Adrenal gland (tissue), 12 donors: Measurements from ENCODE around the gene PRKD1. TPM values are rescaled to one million over a fixed set of nuclear protein-coding genes. Genes with fewer than 3 reads are reported as not detected.

ENCODE experiments used
- DNase-seq, 7 donors: peaks; one replicate each; pipeline ENCODE4 v3.0.0-alpha.2; 2019 to 2020
- H3K27ac ChIP-seq, 5 donors: fragments of 200-600 bp; sonication (generic) in 4 of 5; 1 replicate in 3 of 5; 2 replicates in 2 of 5; pipeline versions ENCODE4 v1.5.1 to v1.8.0; 2016 to 2020; ENCODE audit warnings: mild to moderate bottlenecking in 1 of 5
- H3K27me3 ChIP-seq: fragments of 200-600 bp; 2 replicates; pipeline ENCODE4 v1.8.0; 2021
- H3K36me3 ChIP-seq, 2 donors: fragments of 200-600 bp; replicated peaks in 1 of 2; 1 replicate in 1 of 2; 2 replicates in 1 of 2; pipeline versions ENCODE4 v1.5.1 to v1.8.0; 2018 to 2022
- H3K4me1 ChIP-seq, 2 donors: fragments of 200-600 bp; replicated peaks in 1 of 2; 1 replicate in 1 of 2; 2 replicates in 1 of 2; pipeline versions ENCODE4 v1.5.1 to v1.8.0; 2018 to 2021
- H3K4me3 ChIP-seq, 4 donors: fragments of 200-600 bp; sonication (generic) in 3 of 4; one replicate each; pipeline ENCODE4 v1.5.1; 2016 to 2018
- H3K9me3 ChIP-seq, 3 donors: fragments of 200-600 bp; sonication (generic) in 1 of 3; replicated peaks in 1 of 3; 1 replicate in 2 of 3; 2 replicates in 1 of 3; pipeline versions ENCODE4 v1.5.1 to v1.8.0; 2016 to 2021
- POLR2A ChIP-seq, 2 donors: fragments of 450-650 bp; IDR thresholded peaks; one replicate each; pipeline ENCODE4 v1.6.1; 2017; ENCODE audit warnings: antibody characterized with exemption in 2 of 2, mild to moderate bottlenecking in 2 of 2, moderate library complexity in 1 of 2
- WGBS, 4 donors: extraction: QIAGEN DNeasy Blood & Tissue Kit in 2 of 4; methylation state at CpG; one replicate each; pipeline versions ENCODE4 v1.1.5 to v1.1.7; 2013 to 2017; 5-methylcytosine and 5-hydroxymethylcytosine counted together
- intact Hi-C, 2 donors: fragments of 100-400 bp; cut with DNase I; formaldehyde crosslinking; loops; one replicate each; pipeline versions ENCODE4 v1.14.1 to v1.15.0; 2022 to 2023
- polyA plus RNA-seq, 3 donors: library from polyadenylated mRNA; stranded (reverse); fragments of 200-250 nt in 2 of 3; fragments of 350-450 nt in 1 of 3; fragmentation: Illumina TruSeq in 1 of 3; extraction: RNeasy Lipid Tissue Mini Kit (QIAGEN cat#74804) in 1 of 3; gene quantifications; one replicate each; pipeline ENCODE4 v1.2.3, GENCODE V29; 2013 to 2014
- total RNA-seq, 9 donors: library from RNA; depleted of rRNA in 4 of 9; stranded (reverse); fragments of >200 nt in 4 of 9; fragments of 120-200 nt in 1 of 9; fragmentation: NEBNext Ultra II Directional in 1 of 9; extraction: Animal tissue kit (Norgen Biotek cat#: 25700) in 1 of 9; gene quantifications; one replicate each; pipeline versions ENCODE4 v1.1.0 to v1.2.4, GENCODE V29; 2013 to 2023
- TF ChIP-seq, protein P1 (sequence below), 6 experiments: fragments of 450-650 bp in 4 of 6; fragments of 200-600 bp in 2 of 6; sonication (generic) in 1 of 6; IDR thresholded peaks; 1 replicate in 5 of 6; 2 replicates in 1 of 6; pipeline versions ENCODE4 v1.5.1 to v1.8.0; 2016 to 2021; ENCODE audit warnings: antibody characterized with exemption in 6 of 6, mild to moderate bottlenecking in 2 of 6, moderate library complexity in 1 of 6
- donor health status: healthy with polysubstance abuse.
- donor health status: Bipolar disorder and iron deficiency.
- donor health status: DM: yes; HTN: yes; CAD: no.
- donor health status: DM: no; HTN: no; CAD: no.
- donor health status: DM: no; HTN: no; CAD: no.
- donor health status: DM: yes; HTN: yes; CAD: no.

Gene PRKD1
- total and polyA plus RNA-seq, 12 donors: 6.9 to 30.1 (median 22.0) TPM

DNA sequence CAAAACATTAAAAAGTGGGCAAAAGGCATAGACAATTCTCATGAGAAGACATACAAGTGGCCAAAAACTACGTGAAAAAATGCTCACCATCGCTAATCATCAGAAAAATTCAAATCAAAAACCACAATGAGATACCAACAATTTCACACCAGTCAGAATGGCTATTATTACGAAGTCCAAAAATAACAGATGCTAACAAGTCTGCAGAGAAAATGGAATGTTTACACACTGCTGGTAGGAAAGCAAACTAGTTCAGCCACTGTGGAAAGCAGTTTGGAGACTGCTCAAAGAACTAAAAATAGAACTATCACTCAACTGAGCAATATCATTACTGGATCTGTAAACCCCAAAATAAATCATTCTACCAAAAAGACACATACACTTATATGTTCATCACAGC, 76.2 kb downstream of the PRKD1 start:
- WGBS, 4 donors: 69 to 86% (median 79%) methylated on average over 3 of the region's 3 CpGs
- TF ChIP-seq, protein P1, sequence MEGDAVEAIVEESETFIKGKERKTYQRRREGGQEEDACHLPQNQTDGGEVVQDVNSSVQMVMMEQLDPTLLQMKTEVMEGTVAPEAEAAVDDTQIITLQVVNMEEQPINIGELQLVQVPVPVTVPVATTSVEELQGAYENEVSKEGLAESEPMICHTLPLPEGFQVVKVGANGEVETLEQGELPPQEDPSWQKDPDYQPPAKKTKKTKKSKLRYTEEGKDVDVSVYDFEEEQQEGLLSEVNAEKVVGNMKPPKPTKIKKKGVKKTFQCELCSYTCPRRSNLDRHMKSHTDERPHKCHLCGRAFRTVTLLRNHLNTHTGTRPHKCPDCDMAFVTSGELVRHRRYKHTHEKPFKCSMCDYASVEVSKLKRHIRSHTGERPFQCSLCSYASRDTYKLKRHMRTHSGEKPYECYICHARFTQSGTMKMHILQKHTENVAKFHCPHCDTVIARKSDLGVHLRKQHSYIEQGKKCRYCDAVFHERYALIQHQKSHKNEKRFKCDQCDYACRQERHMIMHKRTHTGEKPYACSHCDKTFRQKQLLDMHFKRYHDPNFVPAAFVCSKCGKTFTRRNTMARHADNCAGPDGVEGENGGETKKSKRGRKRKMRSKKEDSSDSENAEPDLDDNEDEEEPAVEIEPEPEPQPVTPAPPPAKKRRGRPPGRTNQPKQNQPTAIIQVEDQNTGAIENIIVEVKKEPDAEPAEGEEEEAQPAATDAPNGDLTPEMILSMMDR (IDR thresholded peaks at IDR 0.05): no peak
- TF ChIP-seq POLR2A (IDR thresholded peaks at IDR 0.05): no peak
- H3K36me3 ChIP-seq: no peaks in the 10 kb centered on the region
- H3K27ac ChIP-seq: no peak overlapping the region
- H3K4me1 ChIP-seq: no peaks in the 10 kb centered on the region
- no peak overlapping the region for H3K4me3 ChIP-seq
- no peak for DNase-seq
- no peaks in the 10 kb centered on the region for H3K9me3 ChIP-seq
- intact Hi-C loops: no loop called here
- H3K27me3 ChIP-seq: no peaks in the 10 kb centered on the region

DNA sequence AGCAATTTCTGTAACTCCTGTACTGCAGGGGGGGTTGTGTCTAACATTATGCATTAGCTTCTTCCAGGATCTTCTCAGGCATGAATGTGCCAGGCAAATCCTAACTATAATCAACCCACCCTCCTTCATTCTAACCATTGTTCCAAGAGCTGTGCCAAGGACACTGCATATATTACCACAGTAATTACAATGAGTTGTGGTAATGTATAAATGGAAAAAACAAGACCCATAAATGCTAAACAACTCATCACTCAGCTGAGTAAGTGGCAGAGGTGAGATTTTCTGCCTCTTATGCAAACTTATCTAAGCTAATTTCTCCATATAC, 80.6 kb downstream of the PRKD1 start:
- no peaks in the 10 kb centered on the region for H3K4me1 ChIP-seq
- H3K9me3 ChIP-seq: no peaks in the 10 kb centered on the region
- TF ChIP-seq, protein P1 (IDR thresholded peaks at IDR 0.05): no peak
- TF ChIP-seq POLR2A (IDR thresholded peaks at IDR 0.05): no peak
- intact Hi-C loops: no loop called here
- H3K36me3 ChIP-seq: no peaks in the 10 kb centered on the region
- no peak overlapping the region for H3K27ac ChIP-seq
- H3K4me3 ChIP-seq: no peak overlapping the region
- no peak for DNase-seq
- no peaks in the 10 kb centered on the region for H3K27me3 ChIP-seq

DNA sequence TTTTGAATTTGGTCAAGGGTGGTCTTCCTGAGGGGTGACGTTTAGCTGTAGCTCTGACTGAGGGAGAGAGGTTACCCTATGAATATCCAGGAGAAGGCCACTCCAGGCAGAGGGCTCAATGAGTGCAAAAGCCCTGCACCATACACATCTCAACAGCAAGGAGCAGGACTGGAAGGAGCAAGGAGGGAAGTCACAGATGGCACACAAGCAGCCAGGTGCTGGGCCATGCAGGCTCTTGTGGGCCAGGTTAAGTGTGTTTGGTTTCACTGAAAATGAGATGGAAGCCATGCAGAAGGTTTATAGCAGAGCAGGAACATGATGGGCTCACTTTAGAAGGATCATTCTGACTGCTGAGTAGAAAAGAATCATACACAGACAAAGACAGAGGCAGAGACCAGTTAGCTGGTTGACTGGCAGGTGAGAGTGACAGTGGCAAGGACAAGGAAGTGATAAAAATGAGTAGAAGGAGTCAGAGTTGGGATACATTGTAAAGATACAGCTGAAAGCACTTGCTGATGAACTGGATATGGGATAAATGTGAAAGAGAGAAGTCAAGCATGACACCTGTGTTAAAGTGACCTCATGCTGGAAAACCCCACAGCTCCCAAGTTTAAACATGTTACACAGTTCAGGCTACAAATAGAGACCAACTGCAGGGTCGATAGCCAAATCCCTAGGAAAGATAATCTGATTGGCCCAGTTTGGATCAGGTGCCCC, 81.2 kb downstream of the PRKD1 start:
- H3K4me1 ChIP-seq: no peaks in the 10 kb centered on the region
- no peak overlapping the region for H3K4me3 ChIP-seq
- no peaks in the 10 kb centered on the region for H3K9me3 ChIP-seq
- no peak overlapping the region for H3K27ac ChIP-seq
- no peaks in the 10 kb centered on the region for H3K36me3 ChIP-seq
- WGBS, 4 donors: 65 to 78% (median 74%) methylated on average over 2 of the region's 2 CpGs
- TF ChIP-seq, protein P1 (IDR thresholded peaks at IDR 0.05): no peak
- TF ChIP-seq POLR2A (IDR thresholded peaks at IDR 0.05): no peak
- intact Hi-C loops: no loop called here
- no peak for DNase-seq
- H3K27me3 ChIP-seq: no peaks in the 10 kb centered on the region

DNA sequence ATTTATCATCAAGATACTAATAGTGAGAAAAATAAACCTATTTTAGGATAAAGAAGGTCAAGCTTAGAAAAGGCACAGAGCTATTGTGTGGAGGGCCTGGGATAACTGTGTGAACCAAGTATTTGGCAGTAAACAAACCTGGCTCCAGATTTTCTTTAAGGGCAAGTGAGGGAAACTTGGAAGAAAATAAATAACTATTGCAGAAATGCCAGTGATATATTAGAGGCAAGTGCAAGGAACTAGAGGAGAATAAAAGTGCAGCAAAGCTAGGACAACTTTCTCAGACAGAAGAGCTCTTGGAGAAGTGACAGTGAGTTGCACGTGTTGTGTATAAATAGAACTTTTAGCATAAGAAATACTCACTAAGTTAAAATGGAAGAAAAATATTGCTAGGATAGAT, 83.7 kb downstream of the PRKD1 start:
- no peak for TF ChIP-seq POLR2A (IDR thresholded peaks at IDR 0.05)
- TF ChIP-seq, protein P1 (IDR thresholded peaks at IDR 0.05): no peak
- H3K27me3 ChIP-seq: no peaks in the 10 kb centered on the region
- 74 to 87% (median 83%) methylated on average over 1 of the region's 1 CpG for WGBS, 4 donors
- H3K4me3 ChIP-seq: no peak overlapping the region
- no peak overlapping the region for H3K27ac ChIP-seq
- intact Hi-C loops: no loop called here
- DNase-seq: no peak
- peaks cover 0 to 15% (median 4%) of the 10 kb centered on the region in 3 donors for H3K9me3 ChIP-seq
- H3K4me1 ChIP-seq: no peaks in the 10 kb centered on the region
- H3K36me3 ChIP-seq: no peaks in the 10 kb centered on the region
